EL (cell line): ENCODE data around the gene RITA1.

Experiments used
- DNase-seq: peaks from one replicate; pipeline ENCODE4 v3.0.0-alpha.2; 2016

The RITA1 gene

DNA sequence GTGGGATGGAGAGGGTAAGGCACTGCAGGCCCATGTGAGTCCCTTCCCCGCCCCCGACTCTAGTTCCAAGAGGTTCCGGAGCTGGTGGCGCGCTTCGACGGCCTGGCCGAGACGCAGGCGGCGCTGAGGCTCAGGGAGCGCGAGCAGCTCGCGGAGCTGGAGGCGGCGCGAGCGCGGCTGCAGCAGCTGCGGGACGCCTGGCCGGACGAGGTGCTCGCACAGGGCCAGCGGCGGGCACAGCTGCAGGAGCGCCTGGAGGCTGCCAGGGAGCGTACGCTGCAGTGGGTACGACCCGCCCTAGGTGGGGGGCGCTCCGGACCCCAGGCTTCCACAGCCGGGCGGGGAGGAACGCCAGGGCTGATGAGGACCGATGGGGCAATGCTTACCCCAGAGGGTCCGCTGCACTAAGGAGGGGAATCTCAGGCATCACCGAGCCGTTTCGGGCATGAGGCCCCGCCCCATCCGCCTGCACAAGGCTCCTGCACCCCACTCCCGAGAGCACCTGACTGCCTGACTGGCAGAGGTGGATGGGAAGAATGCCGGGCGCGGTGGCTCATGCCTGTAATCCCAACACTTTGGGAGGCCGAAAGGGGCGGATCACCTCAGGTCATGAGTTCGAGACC, 31.1 kb upstream of the RITA1 start:
- peak; percentile 16 for DNase-seq

DNA sequence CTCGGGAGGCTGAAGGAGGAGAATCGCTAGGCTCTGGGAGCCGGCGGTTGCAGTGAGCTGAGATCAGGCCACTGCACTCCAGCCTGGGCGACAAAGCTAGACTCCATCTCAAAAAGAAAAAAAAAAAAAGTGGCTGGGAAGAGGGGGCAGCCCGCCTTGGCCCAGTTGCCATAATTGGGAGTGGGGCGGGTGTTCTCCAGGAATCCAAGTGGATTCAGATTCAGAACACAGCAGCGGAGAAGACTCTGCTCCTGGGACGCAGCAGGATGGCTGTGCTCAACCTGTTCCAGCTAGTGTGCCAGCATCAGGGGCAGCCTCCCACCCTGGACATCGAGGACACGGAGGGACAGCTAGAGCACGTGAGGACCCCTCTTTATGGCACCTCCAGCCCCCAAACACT, 30.5 kb upstream of the RITA1 start:
- DNase-seq = no peak

DNA sequence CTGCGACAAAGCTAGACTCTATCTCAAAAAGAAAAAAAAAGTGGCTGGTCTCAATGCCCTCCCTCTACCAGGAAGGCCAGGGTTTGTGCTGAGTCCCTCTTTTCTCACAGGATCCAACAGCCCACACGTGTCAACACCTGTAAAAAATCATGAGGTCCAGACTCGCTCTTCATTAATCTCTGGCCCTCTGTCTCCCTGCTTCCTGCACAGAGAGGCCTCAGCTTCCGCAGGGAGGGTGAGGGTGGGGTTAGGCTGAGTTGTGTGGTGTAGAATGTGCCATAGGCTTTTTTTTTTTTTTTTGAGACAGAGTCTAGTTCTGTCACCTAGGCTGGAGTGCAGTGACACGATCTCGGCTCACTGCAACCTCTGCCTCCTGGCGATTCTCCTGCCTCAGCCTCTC, 29.9 kb upstream of the RITA1 start:
- no peak for DNase-seq

DNA sequence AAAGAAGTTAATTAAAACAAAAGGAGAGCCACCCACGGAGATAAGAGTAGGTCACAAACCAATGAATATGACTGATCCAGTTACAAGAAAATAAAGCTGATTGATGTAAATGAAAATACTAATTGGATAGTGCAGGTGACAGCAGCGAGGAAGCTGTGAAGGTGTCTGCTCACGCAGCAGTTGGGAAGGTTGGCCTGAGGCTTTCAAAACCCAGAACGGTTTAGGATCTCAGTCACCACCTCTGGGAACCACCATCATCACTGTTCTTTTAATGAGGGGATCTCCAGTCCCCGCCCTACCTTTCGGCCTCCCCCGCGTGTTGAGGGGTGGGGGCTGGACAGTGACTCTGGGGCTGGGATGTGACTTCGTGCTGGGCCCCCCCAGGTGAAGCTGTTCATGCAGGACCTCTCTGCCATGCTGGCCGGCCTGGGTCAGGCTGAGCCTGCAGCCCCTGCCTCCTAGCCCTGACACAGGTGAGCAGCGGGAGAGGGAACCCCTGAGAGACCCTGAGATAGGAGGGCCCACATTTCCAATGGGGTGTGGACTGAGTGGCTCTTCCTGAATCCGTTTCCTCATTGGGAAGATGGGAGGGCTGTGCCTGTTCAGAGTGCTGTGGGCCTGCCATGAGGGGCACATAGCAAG, 28.2 kb upstream of the RITA1 start:
- DNase-seq = no peak

DNA sequence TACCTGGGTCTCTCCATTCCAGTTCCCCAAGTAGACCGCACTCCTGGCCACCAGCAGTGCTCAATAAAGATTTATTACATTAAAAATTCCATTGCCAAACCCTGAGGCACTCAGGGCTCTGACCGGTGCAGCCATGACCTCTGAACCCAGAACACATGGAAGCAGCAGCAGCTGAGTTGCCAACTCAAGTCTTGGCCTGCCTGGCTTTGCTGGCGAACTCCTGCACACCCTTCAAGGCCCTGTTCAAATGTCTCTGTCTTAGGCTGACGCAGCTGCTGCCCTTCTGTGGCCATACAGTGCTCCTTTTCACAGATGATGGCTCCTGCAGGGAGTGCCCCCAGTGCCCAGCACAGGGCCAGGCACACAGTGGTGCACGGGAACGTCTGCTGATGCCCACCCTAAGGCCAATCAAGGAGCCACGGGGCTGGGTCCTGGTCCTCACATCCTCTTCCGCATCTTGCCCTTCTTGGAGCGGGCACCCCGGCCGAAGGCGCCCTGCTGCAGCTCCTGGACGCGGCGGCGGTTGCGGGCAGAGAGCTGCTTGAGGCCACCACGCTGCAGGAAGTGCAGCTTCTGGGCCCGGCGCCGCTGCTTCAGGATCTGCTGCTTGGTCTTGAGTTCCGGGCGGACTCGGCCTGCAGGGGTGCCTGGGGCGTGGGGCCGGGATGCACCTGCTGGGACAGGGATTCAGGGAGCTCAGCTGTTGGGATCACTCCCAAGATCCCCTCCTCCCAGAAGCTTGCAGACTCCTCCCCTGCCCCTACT, 26.9 kb upstream of the RITA1 start:
- DNase-seq = no peak

DNA sequence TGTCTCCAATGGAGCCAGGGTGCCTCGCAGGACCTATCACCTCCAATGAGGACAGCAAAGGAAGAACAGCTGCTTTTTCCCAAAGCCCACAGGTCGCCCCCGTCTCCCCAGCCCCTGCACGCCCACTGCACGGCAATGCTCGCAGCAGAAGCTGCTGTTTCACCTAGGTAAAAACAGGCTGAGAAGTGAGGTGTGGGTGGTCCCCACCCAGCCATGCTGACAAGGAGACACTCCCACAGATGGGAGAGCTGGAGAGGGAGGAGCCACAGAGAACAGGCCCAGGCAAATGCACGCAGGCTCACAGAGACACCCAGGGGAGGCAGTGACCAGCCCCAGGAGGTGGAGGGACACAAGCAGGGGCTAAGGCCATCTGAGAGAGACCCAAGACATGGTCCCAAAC, 25.6 kb upstream of the RITA1 start:
- DNase-seq = no peak

DNA sequence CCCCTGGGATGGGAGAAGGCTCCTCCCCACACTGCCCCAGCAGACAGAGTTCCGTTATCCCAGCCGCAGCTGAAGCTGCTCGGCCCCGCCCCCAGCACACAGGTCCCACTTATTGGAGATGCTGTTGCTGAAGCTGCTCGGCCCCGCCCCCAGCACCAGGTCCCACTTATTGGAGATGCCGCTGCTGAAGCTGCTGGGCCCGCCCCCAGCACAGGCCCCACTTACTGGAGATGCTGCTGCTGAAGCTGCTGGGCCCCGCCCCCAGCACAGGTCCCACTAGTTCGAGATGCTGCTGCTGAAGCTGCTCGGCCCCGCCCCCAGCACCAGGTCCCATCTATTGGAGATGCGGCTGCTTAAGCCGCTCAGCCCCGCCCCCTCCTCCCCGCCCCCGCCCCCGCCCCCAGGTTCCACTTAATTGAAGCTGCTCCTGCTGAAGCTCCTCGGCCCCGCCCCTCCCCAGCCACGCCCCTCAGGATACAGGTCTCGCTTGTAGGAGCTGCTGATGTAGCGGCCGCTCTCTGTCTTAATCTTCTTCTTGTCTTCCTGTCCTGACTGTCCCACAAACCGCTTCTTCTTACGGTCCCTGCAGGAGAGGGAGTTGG, 24.0 kb upstream of the RITA1 start:
- DNase-seq = peak; percentile 17

DNA sequence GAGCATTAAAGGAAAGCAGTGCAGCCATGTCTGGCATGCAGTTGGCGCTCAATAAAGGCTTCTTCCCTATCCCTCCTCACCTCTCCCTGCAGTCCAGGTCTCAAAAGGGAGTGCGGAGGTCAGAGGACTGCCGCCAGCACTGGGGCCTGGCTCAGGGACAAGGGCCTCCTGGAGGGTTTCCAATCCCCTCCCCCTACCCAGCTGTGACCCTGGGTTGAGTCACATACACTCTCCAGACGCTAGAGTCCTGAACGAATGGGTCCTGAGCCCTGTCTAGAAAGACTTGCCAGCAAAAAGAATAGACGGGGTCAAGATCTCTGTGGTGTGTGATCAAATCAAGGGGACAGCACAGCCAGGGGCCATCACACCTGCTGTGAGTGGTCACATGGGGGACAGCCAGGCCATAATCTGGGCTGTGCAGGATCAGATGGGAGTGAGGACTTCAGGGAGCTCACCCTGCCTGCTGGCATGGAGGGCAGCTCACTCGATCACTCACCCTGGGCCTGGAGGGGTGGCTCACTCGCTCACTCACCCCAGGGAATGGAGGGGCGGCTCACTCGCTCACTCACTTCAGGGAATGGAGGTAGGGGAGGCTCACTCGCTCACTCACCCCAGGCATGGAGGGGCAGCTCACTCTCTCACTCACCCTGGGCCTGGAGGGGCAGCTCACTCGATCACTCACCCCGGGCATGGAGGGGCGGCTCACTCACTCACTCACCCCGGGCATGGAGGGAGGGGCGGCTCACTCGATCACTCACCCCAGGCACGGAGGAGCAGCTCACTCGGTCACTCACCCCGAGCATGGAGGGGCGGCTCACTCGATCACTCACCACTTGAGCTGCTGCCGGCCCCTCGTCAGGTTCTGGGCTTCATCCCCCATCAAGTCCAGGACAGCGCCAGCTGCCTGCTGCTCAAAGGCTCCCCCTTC, 23.2 kb upstream of the RITA1 start:
- DNase-seq = peak; percentile 26

DNA sequence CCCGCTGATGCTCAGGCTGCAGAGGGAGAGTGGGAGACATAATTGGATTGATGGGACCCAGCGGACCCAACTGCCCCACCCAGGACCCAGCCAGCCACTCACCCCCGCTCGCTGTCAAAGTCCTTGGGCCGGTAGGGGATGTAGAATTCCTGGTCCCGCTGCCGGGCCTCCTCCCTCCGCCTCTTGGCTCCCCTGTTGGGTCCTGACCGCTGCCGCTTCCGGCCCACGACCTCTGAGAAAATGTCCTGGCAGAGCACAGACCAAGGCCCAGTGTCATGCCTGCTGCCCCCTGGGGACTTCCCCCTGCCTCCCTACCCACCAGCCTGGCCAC, 22.5 kb upstream of the RITA1 start:
- DNase-seq = no peak

DNA sequence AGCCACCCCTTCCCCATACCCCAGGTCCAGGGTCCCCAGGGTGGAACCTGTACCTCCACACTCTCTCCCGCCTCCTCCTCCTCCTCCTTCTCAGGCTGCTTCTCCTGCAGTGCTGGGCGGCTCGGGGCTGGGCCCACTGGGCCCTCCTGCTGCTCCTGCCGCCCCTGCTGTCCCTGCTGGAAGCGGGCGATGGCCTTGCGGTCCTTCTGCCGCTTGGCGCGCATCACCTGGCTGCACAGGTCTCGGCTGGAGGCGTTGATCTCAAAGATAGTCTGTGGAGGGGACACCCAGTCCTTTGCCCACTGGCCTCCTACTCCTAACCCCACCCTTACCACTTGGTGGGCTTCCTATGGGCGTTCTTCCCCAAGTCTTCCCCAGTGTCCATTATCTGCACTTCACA, 21.5 kb upstream of the RITA1 start:
- DNase-seq = no peak

DNA sequence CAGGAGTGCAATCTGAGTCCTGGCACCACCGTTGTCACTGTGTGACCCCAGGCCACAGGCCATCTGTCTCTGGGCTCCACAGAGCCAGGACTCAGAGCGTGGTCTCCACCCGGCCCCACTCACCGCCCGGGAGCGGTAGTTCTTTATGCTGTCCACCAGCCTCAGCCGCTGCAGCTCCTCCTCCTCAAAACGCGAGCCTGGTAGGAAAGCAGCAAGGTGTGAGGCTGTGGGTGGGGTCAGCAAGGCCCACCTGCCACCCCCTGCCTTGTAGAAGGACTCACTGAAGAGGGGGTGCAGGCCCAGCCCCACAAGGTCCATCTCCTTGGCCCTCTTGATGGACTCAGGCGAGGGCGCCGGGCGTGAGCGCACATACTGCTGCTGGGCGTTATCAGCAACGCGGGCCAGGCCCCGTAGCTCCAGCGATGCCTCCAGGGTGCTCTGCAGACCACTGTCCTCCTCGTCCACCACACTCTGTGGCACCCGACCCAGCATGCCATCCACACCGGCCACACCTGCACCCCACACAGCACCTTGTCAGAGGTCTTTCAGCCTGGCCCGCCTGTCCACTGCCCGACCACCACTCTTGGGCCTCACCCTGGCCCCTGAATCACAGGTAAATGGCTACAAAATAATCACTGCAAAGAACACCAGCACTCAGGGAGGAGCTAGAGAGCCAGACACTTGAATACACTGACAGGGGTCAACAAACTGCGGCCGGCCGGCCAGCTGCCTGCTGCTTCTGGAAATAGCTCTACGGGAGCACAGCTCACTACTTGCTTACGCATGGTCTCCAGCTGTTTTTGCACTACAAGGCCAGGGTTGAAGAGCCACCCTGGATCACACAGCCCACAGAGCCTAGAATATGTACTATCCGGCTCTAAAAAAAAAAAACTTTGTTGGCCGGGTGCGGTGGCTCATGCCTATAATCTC, 19.7 kb upstream of the RITA1 start:
- DNase-seq = no peak

DNA sequence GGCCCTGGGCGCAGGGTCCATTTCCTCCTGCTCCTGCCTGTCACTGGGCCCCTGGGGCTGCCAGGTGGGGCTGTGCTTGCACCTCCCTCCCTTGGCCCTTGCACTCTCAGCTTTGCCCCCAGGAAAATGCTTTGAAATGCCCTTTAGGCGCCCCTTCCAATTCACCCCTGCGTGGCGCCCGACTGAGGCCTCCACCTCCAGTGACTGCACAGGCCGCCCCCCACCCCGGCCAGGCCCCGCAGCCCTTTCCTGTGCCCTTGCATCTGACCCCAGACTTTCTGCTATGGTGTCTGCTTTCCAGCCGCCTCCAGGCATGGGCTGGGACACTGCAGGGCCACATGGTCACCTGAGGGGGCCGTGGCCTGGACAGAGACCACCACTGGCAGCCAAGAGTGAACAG, 17.7 kb upstream of the RITA1 start:
- no peak for DNase-seq

DNA sequence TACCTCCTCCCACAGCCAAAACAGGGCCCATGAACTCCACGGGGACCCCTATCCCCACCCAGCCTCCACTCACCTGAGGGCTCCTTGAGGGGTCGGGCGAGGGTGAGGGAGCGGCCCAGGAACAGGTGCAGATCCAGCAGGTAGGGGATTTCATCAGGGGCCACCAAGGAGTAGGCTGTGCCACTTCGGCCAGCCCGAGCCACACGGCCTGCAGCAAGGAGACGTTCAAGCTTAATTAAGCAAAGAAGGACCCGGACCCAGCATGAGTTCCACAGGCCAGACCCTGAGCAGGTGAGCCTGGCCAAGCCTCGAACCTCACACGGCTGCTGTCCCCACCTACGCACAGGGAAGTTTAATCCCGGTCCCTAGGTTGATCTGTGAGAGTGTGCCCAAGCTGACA, 15.8 kb upstream of the RITA1 start:
- no peak for DNase-seq

DNA sequence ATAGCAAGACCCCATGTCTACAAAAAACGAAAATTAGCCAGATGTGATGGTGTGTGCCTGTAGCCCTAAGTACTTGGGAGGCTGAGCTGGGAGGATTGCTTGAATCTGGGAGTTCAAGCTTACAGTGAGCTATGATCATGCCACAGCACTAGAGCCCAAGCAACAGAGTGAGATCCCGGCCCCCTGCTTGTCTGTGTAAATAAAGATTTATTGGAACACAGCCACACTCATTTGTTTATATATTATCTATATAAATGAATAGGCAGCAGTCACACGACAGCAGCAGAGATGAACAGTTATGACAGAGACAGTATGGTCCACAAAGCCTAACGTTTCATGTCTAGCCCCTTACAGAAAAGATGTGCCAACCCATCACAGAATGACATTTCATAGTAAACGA, 15.1 kb upstream of the RITA1 start:
- no peak for DNase-seq

DNA sequence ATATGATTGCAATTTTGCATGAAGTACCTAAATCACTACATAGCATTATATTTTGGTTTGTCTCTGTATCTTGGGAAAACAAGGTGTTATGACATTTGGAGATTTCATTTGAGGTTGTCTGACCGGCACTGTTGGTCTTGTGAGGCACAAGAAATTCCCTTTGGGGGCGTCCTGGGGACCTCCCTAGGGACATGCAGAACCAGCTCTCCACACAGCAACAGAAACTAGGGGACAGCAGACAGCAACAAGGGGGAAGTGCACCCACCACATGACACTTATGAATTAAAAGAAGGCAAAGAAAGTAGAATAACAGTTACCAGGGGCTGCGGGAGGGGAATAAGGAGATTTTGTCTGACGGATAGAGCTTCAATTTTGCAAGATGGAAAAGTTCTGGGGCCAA, 14.6 kb upstream of the RITA1 start:
- DNase-seq = no peak

DNA sequence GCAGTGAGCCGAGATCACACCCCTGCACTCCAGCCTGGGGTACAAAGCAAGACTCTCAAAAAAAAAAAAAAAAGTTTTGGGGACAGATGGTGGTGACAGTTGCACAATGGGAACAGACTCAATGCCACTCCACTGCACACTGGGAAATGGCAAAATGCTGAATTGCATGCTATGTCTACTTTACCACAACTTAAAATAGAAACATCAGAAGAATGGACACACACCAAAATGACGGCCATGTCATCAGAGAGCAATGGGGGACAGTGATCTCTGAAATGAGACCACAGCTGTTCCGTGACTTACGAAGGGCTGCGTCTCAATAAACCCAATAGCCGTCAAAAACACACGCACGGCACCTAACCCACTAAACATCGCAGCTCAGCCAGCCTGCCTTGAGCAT, 14.0 kb upstream of the RITA1 start:
- DNase-seq = no peak

DNA sequence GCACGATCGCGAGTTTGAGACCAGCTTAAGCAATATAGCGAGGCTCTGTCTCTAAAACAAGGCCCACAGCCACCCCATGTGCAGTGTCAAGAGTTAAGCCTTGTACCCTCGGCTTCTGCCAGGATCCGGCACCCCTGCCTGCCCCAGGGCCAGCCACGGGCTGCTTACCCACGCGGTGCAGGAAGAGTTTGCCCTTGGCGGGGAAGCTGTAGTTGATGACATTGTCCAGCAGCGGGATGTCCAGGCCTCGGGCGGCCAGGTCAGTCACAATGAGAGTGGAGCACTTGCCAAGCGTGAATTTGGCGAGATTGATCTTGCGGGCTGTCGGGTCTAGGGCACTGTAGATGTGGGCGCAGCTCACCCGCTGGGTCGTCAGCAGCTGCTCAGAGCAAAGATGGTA, 13.3 kb upstream of the RITA1 start:
- no peak for DNase-seq

DNA sequence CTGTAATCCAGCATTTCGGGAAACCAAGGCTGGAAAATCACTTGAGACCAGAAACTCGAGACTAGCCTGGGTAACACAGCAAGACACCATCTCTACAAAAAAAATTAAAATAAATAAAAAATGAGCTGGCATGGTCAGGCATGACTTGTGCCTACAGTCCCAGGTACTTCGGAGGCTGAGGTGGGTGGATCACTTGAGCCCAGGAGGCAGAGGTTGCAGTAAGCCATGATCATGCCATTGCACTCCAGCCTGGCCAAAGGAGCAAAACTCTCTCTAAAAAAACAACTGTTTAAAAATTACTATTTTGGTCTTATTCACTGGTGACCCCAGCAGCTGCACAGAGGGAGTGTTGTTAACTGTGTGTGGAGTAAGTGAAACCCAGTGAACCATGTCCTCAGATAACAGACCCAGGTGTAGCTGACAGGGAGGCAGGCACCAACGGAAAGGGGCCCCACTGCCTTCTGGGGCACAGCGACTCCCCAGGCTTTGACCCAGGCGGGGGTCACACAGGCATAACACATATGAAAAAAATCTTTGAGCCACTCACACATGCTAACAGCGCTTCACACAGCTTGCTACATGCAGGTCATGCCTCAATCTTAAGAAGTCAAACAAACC, 12.3 kb upstream of the RITA1 start:
- DNase-seq = no peak

DNA sequence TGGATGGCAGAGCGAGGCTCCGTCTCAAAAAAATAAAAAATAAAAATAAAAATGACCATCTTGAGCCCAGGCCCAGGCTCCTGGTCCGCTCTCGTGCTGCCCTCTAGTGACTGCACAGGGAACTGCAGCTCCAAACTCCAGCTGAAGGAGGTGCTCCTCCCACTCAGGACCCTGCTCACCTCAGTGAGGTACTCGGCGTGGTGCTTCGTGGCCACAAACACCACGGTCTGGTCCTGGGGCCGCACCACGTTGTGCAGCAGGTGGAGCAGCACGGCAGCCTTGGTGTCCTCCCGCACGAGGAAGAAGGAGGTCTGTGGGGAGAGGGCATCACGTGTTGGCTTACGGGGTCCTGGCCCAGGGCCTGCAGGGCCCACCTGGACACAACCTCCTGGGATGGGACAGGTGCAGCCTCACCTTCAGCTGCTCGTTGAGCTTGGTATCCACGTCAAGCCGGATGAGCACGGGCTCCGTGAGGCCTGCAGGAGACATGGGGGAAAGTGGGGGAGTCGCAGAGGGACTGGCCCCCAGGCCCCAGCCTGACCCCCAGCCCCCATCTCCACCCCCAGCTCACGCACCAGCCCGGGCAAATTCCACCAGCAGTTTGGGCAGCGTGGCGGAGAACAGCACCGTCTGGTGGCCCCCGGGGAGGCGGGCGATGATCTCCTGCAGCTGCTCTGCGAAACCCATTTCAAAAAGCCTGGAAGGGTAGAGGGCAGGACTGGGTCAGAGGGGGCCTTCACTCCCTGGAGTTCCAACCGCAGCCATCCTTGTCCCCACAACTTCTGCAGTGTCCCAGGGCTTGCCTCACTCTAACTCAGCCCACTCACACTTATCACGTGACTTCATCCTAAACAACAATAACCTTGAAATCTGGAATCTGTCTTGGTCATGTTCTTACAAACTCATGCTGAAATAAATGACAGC, 10.8 kb upstream of the RITA1 start:
- DNase-seq = peak; percentile 60

DNA sequence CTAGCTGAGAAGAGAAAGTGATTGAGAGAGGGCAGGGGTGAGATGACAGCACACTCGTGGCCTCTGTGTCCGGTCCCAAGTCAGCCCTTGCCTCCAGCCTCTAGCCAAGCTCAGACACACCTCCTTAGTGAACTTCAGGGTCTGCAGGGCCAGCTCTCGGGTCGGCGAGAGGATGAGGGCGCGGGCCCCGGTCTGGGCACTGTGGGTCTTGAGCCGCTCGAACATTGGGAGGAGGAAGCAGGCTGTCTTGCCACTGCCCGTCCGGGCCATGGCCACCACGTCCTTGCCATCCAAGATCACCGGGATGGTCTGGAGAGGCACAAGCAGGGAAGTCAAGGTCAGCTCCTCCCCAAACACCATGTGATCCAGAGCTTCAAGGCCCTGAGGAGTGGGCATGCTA, 6.5 kb upstream of the RITA1 start:
- no peak for DNase-seq
